ENCODE measurements around the gene FGD2. TPM values are rescaled to one million over a fixed set of nuclear protein-coding genes. Genes with fewer than 3 reads are reported as not detected.

FGD2 gene
- total RNA-seq, 2 donors from 2014 or later: 4.9 to 8.0 TPM

DNA sequence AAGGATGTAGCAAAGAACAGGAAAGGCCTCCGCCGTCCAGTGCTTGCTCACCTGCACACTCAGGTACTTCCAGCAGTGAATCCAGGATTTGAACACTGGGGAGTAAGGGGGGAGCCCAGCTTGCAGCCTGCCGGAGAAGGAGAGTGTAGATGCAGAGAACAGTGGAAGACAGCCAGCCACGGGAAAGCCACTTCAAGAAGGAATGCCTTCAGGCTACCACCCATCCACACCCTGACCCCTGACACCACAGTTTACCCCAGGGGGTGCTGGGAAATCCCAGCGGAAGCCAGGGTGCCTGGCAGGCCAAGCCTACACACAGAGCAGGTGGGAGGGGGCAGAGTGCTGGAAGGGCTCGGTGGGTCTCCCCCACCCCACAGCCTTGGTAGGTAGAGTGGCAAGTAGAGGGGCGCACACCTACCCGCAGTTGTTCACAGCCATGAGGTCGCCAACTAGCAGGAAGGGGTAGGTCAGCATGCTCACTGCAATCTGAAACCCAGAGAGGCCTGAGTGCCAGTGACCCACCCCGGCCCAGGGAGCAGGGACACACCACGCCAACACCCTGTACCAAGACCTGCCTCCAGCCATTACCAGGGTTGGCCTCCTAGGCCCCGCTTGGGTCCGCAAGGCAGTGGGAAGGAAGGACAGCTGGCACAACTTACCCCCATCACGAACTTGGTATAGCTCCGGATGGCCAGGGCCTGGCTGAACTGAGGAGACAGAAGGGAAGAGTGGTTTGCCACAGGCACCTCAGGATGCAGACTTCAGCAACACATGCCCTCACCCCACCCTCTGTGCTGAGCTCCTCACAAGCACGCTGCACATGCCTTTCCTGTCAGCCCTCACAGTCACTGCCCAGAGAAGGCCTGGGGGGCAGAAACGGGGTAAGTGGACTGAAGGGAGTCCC is 35.2 kb upstream of the FGD2 start:
- DNase-seq (ENCODE audit: low spot score): no peak
- no peaks in the 10 kb centered on the region for H3K9me3 ChIP-seq
- H3K36me3 ChIP-seq: peaks cover 82% of the 10 kb centered on the region
- H3K4me1 ChIP-seq: peaks cover 0 to 64% of the 10 kb centered on the region in 2 donors
- H3K27ac ChIP-seq: peak overlapping the region; percentile 56 to 70
- no peak overlapping the region for H3K4me3 ChIP-seq
- H3K27me3 ChIP-seq: no peaks in the 10 kb centered on the region
- TF ChIP-seq, protein P1, sequence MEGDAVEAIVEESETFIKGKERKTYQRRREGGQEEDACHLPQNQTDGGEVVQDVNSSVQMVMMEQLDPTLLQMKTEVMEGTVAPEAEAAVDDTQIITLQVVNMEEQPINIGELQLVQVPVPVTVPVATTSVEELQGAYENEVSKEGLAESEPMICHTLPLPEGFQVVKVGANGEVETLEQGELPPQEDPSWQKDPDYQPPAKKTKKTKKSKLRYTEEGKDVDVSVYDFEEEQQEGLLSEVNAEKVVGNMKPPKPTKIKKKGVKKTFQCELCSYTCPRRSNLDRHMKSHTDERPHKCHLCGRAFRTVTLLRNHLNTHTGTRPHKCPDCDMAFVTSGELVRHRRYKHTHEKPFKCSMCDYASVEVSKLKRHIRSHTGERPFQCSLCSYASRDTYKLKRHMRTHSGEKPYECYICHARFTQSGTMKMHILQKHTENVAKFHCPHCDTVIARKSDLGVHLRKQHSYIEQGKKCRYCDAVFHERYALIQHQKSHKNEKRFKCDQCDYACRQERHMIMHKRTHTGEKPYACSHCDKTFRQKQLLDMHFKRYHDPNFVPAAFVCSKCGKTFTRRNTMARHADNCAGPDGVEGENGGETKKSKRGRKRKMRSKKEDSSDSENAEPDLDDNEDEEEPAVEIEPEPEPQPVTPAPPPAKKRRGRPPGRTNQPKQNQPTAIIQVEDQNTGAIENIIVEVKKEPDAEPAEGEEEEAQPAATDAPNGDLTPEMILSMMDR (IDR thresholded peaks at IDR 0.05): no peak

DNA sequence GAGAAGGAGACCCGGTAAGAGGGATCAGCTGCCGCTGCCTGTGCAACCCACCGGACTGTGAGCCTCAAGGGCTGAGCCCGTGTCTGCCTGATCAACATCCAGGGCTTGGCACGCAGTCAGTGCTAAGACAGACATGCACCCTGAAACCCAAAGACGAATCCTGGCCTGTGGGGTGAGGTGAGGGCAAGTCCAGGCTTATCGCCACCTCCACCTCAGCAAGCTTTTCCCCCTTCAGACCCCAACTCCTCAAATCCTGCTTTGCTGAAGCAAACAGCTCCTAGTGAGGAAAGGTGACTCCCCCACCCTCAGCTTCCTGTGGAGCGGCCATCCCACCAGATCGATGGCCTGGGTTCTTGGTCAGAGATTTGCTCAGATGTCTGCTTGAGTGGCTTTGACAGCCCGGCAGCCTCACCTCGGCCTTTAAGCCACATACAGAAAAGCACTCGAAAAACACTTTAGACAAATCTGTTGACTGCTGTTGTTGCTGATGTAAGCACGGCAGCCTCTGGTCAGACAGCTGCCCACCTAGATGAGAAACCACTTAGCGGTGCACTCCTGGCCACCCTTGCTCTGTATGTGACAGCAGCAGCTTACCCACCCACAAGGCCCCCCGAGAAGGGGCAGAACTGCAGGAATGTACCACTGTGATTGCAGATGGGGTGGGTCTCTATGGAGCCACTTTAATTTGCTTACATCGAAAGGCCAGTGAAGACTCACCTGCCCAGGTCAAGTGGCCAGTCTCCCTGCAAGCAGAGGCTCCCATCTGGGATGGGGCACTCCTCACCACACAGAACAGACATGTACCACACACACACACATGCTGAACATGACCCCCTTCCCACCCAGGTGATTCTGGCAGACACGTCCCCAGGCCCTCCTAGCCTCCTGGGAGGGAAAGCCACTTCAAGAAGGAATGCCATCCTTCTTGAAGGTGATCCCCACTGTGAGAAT is 34.3 kb upstream of the FGD2 start:
- Histone ChIP-seq H3K4me1 (peaks cover 0 to 72% of the 10 kb centered on the region in 2 donors), H3K27me3 (no peaks in the 10 kb centered on the region), H3K27ac (peak overlapping the region; percentile 56 to 70), H3K4me3 (no peak overlapping the region), H3K36me3 (peaks cover 92% of the 10 kb centered on the region), H3K9me3 (no peaks in the 10 kb centered on the region)
- TF ChIP-seq, protein P1 (IDR thresholded peaks at IDR 0.05): no peak
- DNase-seq (ENCODE audit: low spot score): no peak

DNA sequence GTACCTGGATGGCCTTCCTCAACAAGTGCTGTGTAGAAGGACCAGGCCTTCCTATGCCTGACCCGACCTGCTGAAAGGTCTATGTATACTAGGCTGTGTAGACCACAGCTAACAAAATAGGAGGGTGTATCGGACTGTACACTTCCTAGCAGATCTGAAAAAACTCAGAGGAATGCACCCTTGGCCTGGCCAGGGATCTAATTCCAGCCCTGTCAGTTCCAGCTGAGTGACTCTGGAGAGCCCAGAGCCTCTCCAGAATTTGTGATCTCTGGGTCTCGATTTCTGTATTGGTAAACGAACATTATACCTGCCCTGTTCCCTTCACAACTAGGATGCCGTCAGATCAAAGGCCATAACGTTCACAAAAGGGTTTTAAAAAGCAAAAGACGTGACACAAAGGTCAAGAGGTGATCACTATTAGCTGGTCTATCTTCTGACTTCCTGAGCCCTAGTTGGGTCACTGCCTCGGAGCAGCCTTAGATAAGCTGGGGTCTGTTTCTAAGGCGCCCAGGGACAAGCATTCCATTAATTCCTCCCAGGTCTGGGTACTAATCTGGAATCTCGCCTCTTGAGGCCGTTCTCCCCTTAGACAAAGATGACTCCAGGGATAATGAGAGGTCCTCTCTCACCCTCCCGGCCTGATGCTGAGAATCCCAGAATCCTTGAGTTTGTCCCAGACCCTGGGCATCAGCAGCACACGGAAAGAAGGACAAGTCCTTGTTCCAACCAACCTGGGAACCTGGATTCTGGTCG is 33.4 kb upstream of the FGD2 start:
- TF ChIP-seq, protein P1 (IDR thresholded peaks at IDR 0.05): no peak
- no peak overlapping the region for H3K4me3 ChIP-seq
- H3K9me3 ChIP-seq: no peaks in the 10 kb centered on the region
- H3K27me3 ChIP-seq: no peaks in the 10 kb centered on the region
- peaks cover 0 to 82% of the 10 kb centered on the region in 2 donors for H3K4me1 ChIP-seq
- H3K36me3 ChIP-seq: peaks cover 99% of the 10 kb centered on the region
- DNase-seq (ENCODE audit: low spot score): no peak
- peak overlapping the region; percentile 56 to 70 for H3K27ac ChIP-seq

DNA sequence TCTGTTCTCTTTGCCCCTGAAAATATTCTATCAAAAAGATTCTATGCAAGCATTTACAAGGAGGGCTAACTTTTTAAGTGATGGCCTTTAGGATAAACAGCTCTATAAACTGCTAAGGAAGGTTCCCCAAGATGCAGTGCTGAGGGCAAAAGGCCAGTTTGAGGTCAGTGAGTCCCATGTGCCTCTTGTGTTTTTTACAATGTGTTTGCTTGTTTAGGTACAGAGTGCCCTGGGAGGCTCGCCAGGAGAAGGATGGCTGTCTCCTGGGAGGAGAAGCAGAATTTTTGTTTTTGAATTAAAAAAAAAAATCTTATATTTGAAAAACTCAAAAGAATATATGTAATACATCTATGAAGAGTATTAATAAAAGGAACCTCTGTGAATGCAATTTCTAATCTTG is 32.3 kb upstream of the FGD2 start:
- Histone ChIP-seq H3K27ac (peak overlapping the region; percentile 56 to 70), H3K4me3 (no peak overlapping the region), H3K27me3 (no peaks in the 10 kb centered on the region), H3K36me3 (peaks cover 99% of the 10 kb centered on the region), H3K4me1 (peaks cover 0 to 91% of the 10 kb centered on the region in 2 donors), H3K9me3 (no peaks in the 10 kb centered on the region)
- TF ChIP-seq, protein P1 (IDR thresholded peaks at IDR 0.05): no peak
- DNase-seq (ENCODE audit: low spot score): no peak

DNA sequence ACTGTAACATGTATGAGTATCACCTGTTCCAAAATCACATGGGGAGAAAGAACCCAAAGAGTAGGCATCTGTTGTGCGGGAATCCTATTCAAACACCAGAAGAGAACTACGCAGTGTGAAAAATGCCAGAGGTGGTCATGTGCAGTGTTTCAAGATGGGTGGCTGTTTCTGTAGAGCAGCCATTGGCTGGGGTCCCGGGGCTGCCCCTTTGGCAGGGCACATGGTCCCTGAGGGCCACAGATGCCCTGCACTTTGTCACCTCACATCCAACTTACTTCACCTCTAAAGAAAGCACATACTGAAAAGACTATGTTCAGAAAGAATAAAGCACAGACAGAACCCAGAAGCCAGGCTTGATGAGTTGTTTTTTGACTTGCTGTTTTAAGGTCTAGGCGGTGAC is 31.8 kb upstream of the FGD2 start:
- Histone ChIP-seq H3K36me3 (peaks cover 98% of the 10 kb centered on the region), H3K4me3 (no peak overlapping the region), H3K4me1 (peaks cover 0 to 86% of the 10 kb centered on the region in 2 donors), H3K27ac (peak overlapping the region; percentile 56 to 70), H3K27me3 (no peaks in the 10 kb centered on the region), H3K9me3 (no peaks in the 10 kb centered on the region)
- TF ChIP-seq, protein P1 (IDR thresholded peaks at IDR 0.05): no peak
- DNase-seq (ENCODE audit: low spot score): no peak

Data from right atrium auricular region (tissue), 2 donors.